HFF-Myc (cell line): ENCODE results near the gene RXRA.

ENCODE experiments used
- DNase-seq: peaks from one replicate; pipeline ENCODE4 v3.0.0-alpha.2; 2011; ENCODE audit warnings: low read depth; ENCODE audit errors: extremely low read depth
- H3K4me3 ChIP-seq: replicated peaks from 2 replicates; pipeline ENCODE4 v1.5.1; 2011; ENCODE audit warnings: low read depth, mild to moderate bottlenecking, control low read depth, low read length
- TF ChIP-seq, protein P1 (sequence below): IDR thresholded peaks from 2 replicates; pipeline ENCODE4 v1.5.1; 2012; ENCODE audit warnings: mild to moderate bottlenecking, low read depth, low read length, control low read depth; ENCODE audit errors: missing control alignments

The RXRA gene

DNA sequence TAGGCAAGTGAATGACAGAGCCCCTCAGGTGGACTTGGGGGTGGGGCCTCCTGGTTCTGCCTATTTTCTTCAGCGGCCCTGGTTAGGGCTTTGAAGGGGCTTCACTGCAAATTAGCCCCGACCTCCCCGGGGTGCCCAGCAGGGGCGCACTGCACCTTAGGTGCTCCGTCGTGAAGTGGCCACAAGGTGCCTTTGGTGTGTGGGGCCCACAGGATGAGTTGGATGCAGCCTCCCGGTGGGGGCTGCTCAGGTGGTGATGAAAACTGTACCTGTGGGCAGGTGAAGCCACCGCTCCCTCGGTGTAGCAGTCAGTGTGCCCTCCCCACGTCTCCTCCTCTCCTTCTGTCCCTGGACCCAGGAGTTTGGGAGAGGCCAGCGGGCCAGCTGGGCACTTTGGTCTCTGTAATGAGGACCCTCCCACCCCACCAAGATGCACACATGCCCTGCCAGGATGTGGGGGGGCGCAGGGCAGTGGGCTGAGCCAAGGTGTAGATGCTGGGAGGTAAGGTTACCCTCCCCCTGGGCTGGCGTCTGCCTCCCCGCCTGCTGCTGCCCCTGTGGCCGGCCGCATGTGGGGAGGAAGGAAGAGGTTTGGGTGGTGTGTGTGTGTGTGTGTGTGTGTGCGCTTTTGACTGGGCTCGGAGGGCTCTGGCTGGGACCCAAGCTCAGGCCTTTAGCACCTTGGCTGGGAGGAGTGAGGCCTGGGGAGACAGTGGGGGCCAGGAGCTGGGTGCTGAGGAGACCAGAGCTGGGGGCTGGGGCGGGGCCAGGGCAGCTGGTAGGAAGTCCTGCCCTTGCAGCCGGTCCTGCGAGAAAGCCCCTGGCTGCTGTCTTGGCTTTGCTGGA, 55.6 kb downstream of the RXRA start:
- TF ChIP-seq, protein P1, sequence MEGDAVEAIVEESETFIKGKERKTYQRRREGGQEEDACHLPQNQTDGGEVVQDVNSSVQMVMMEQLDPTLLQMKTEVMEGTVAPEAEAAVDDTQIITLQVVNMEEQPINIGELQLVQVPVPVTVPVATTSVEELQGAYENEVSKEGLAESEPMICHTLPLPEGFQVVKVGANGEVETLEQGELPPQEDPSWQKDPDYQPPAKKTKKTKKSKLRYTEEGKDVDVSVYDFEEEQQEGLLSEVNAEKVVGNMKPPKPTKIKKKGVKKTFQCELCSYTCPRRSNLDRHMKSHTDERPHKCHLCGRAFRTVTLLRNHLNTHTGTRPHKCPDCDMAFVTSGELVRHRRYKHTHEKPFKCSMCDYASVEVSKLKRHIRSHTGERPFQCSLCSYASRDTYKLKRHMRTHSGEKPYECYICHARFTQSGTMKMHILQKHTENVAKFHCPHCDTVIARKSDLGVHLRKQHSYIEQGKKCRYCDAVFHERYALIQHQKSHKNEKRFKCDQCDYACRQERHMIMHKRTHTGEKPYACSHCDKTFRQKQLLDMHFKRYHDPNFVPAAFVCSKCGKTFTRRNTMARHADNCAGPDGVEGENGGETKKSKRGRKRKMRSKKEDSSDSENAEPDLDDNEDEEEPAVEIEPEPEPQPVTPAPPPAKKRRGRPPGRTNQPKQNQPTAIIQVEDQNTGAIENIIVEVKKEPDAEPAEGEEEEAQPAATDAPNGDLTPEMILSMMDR: peak; percentile 14
- H3K4me3 ChIP-seq: no peak overlapping the region
- no peak for DNase-seq

DNA sequence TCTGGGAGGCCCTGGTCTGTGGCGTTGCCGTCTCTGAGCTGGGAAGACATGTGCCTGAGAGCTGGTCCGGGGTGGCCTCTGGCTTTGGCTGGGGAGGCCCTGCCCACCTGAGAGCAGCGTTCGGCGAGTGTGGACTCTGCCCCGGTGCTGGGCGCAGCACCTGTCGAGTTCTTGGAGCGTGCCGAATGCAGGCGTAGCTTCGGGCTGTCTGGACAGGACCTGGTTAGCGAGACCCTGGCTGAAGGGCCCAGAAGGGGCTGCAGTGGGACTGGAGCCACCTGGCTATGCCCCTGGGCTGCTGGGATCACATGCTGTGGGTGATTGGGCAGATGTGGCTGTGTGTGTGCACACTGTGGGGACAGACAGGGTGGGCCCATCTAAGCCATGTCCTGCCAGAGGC, 56.5 kb downstream of the RXRA start:
- TF ChIP-seq, protein P1: no peak
- no peak for DNase-seq
- H3K4me3 ChIP-seq: no peak overlapping the region

DNA sequence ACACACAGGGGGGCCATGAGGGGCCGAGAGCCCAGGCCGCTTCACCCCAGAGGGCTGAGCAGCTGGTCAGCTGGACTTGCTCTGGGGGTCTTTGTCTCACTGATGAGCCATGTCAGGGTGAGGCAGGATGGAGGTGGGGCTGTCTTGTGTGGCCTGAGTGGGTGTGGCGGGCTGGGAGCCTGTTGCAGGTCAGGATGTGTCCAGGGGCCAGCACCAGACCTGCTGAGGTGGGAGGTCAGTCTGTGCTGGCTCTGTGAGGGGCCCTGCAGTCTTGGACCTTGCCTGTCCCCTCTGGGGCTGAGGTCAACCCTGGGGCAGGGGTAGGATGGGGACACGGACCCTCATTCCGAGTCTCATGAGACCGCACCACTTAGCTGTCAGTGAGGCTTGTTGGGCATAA, 56.9 kb downstream of the RXRA start:
- TF ChIP-seq, protein P1: no peak
- DNase-seq: no peak
- no peak overlapping the region for H3K4me3 ChIP-seq

DNA sequence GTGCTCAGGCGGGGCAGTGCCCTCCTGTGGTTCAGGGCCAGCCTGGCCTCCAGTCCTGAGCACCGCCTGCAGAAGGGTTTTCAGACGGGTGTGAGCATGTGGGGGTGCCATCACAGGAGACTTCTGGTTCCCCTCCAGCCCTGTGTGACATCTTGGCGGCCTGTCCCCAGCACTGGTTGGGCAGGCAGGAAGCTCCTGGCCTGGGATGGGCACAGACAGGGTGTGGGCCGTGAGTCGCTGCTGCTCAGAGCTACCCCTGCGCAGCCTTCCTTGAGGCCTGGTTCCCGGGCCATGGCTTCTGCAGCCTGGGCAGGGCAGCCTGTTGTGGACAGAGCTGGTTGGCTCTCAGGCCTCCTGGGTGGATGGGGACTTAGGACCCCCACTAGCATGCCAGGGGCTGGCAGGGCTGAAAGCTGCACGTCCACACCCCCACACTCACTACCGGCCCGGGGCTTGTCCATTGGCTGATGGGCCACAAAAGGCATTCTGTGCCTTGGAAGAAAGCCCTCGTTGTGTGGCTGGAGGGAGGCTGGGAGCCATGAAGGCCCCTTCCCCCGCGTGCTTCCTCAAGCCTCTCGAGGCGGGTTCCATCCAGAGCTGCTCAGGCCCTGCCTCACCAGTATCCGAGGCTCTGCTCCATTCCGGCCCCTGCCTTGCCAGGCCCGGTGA, 58.7 kb downstream of the RXRA start:
- TF ChIP-seq, protein P1: no peak
- no peak for DNase-seq
- no peak overlapping the region for H3K4me3 ChIP-seq

DNA sequence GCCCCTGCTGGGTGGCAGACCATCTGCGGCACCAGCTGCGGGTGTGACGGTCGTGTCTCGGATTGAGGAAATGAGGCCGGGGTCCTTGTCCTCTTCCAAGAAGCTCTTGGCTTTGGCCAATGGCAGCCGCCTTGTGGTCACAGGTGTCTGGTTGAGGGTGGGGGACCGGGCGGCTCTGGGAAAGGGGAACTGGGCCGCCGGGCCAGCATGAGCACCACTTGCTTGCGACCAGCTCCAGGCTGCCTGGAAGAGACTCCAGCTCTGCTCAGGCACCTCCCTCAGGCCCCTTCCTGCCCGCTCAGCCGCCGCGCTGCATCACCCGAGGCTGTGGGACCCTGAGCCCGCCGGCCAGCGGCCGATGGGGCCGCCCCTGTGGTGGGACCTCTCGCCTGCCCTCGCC, 59.7 kb downstream of the RXRA start:
- TF ChIP-seq, protein P1: no peak
- no peak for DNase-seq
- H3K4me3 ChIP-seq: no peak overlapping the region

DNA sequence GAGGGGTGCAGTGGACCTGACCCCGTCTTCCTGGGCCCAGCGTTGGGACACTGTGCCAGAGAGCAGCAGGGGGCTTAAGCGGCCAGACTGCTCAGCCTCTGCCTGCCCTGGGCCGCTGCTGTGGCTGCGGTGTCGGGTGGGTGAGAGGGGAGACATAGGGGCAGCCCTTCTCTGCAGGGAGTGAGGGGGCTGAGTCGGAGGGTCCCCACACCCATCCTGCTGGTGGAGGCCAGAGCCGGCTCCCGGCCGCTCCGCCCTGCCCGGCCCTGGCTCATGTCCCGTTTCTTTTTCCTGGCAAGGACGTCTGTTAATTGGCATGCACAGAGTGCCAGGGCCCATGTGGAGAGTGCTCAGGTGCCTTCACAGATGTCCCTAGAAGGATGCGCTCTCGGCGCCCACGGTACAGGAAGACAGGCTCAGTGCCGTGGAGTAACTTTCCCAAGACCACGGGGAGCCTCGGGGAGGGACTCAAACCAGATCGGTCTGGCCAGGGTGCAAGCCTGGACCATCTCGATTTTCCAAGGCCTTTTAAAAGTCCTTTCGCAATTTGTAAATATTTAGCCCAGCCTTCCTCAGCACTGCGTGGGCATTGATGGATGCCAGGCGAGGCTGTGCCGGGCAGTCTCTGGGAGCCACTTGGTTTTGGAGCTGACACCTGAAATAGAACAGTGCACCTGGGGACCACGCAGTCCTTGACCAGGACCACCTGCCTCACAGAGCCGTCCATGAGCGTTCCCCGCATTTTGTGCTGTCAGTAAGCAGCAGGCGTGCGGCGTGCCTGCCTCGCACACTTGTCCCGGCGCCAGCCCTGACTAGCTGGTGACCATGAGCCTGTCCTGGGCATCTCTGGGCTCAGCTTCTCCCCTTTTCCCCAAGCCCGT, 60.9 kb downstream of the RXRA start:
- TF ChIP-seq, protein P1: no peak
- H3K4me3 ChIP-seq: no peak overlapping the region
- no peak for DNase-seq
